ENCODE data around the gene DNAJA3.
A peak's percentile ranks its signal among the peaks of the same experiment; 100 is the strongest.

Gene DNAJA3

DNA sequence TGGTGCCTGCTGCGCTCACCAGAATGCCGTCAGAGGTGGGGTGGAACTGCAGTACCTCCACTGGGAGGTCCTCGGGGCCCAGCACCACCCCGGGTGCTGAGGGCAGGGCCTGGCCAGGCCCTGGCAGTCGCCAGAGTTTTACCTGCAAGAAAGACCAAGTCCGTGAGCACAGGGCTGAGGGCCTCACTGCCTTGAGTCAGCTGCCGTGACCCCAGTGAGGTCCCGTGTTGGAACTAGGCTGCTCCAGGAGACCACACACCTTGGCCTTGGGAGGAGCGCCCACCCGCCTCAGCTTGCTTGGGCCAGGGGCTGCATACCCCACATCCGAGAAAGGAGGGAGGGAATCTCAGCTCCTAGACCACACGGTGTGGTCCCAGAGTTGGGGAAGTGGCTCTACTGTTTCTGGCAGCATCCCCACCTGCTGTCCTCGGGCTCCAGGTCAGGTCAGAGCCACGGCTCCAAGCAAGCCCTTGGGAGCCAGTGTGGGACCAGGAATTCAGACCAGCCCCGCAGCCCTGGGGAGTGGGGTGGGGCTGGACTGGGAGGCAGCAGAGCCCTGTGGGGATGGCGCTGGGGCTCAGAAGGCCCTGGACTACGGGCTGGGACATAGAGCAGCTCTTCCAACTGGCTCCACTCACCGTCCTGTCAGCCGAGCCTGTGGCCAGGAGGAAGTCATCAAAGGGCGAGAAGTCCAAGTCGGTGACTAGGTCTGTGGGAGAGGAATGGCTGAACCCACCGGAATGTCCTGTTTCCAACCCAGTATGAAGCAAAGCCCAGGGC is 17.9 kb upstream of the DNAJA3 start:
- DNase-seq (ENCODE audit: low read depth in 2 of 2) = no peak

DNA sequence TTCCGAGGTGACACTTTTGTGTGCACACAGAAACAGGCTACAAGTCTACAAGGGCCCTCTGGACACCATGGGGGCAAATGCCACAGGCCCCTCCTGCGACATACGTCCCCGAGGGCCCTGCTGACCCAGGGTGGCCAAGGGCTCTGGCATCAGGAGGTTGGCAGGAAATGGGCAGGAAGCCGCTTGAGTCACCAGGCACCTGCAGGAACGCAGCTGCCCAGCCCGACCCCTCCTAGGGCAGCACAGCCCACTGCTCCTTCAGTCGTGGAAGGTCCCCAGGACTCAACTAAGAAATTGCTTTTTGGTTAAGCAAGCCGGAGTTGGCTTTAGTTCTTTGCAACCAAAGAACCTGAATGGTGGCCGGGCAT is 17.4 kb upstream of the DNAJA3 start:
- DNase-seq (ENCODE audit: low read depth in 2 of 2) = no peak

DNA sequence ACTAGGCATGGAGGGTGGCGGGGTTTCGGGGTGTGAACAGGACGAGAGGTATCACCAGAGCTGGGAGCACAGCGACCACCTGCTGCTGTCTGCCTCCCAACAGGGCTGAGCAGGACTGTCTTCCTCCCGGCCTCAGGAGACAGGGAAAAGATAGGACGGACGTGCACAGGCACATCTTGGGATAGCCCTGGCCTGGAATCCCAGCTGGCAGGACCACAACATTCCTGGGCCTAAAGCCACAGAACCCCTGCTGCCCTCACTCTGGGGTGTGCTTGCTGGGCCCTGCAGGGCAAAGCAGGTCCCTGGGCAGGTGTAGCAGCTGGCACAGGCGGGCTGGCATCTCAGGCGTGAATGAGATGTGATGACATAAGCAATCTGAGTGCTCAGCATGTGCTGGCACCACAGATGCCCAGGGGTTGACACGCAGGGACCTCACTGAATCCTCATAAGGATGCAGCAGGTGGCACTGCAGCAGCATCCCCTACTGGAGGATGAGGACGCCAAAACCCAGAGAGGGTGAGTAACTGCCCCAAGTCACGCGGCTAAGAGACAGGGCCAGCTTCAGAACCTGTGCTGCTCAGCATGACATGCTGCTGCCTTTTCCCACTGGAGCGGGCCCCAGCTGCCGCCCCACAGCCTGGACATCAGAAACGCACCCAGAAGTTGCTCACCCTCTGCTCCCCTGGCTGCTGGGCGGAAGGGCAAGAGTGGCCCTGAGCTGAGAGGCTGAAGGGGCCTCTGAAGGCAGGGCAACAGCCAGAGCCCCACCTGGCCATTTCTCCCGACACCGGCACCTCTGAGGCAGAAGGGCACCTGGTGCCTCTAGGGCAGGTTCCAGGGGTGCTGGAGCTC is 16.4 kb upstream of the DNAJA3 start:
- DNase-seq (ENCODE audit: low read depth in 2 of 2) = no peak

DNA sequence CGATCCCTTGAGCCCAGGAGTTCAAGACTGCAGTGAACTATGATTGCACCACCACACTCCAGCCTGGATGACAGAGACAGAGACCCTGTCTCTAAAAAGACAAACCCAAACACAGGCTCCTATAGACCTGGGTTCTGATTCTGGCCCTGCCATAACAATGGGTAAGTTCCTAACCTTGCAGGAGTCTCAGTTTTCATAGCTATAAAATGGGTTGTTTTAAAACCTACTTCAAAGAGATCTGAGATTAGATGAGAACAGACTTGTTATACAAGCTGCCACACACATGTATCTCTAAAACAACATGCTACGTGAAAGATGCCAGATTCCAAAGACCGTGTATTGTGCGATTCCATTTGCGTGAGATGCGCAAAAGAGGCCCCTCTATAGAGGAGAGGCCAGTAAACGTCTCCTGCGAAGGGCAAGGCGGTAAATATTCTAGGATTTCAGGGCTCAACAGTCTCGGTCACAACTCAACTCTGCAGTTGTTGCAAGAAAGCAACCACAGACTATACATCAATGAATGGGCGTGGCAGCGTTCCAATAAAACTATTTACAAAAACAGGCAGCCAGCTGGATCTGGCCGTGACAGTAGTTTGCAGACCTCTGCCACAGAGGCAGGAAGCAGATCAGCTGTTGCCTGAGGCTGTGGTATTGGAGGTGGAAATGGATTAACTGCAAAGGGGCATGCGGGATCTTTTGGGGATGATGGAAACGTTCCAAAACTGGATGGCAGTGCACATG is 15.2 kb upstream of the DNAJA3 start:
- no peak for DNase-seq (ENCODE audit: low read depth in 2 of 2)

DNA sequence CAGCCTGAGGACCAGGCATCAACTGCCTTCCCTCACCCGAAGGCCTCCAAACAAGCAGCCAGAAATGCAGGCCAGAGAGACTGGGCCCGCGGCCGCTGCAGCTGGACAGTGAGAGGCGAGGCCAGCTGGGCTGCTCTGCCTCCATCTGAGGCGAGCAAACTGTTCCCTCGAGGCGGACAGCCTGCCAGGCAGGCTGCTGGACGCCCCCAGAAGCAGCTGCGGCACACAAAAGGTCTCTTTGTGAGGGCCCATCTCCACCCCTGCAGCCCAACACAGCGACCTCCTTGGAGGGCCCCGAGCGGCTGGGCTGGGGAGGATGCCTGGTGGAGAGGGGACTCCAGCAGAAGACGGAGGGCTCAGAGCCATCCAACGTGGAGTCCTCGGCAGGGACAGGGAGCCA is 14.0 kb upstream of the DNAJA3 start:
- DNase-seq (ENCODE audit: low read depth in 2 of 2) = no peak

DNA sequence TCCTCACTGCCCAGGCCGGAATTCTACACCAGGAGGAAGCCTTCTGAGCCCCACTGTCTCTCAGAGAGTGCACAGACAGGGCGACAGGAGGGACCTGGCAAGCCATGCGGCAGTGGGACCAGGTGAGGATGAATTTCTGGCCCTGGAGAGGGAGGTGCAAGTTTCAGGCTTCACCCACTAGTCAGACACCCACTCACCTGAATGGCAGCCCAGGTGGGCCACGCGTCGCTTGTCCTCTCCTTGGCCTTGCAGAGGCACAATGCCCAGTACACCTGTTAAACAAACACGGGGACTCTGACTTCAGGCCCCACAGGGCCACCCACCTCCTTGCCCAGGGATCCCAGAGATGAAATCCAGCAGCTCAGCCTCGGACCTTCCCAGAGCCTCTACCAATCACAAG is 13.5 kb upstream of the DNAJA3 start:
- no peak for DNase-seq (ENCODE audit: low read depth in 2 of 2)

DNA sequence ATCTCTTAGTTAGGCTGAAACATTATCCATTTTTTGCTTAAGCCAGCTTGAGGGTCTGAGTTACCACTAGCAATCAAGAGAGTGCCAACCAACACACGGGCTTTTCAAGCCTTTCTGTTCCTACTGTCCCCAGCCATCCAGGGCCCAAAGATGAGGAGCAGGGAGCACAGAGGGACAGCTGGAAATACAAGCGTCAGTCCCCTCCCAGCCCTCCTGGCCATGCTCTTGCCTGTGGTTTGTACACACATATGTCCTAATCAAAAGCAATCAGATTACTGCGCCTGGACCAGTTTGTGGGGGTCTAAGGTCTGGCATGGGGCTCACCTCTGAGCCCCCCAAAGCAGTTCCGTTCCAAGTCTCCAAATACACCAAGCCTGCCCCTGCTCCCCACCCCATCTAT is 12.8 kb upstream of the DNAJA3 start:
- DNase-seq (ENCODE audit: low read depth in 2 of 2) = no peak

DNA sequence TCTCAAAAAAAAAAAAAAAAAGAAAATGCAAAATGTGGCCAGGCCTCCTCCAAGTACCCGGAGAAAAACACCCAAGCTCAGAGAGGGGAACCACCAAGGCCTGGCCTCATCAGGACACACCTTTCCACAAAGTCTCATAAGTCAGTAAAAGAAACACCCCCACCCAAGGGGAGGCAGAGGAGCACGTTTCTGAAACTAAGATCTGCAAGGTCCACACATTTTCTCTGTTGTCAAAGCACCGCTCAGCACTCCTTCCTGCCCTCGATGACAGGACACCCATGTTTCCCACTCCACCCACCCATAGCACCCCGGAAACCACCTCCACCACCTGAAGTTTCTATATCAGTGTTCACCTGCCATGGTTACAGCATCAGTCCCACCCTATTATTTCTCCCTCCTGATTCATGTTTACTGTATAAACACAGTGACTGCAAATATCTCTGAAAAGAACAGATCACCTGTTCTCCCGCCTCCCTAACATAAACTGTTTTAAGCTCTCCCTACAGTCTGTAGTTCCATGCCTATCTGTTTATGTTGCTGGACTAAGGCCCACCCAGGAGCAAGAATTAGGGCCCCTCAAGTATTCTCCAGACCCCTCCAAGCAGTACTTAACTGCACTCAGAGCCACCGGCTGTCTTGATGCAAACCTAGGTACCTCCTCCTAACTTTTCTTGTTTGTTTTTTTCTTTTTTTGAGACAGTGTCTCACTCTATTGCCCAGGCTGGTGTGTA is 11.3 kb upstream of the DNAJA3 start:
- DNase-seq (ENCODE audit: low read depth in 2 of 2) = peak; percentile 56 to 63

DNA sequence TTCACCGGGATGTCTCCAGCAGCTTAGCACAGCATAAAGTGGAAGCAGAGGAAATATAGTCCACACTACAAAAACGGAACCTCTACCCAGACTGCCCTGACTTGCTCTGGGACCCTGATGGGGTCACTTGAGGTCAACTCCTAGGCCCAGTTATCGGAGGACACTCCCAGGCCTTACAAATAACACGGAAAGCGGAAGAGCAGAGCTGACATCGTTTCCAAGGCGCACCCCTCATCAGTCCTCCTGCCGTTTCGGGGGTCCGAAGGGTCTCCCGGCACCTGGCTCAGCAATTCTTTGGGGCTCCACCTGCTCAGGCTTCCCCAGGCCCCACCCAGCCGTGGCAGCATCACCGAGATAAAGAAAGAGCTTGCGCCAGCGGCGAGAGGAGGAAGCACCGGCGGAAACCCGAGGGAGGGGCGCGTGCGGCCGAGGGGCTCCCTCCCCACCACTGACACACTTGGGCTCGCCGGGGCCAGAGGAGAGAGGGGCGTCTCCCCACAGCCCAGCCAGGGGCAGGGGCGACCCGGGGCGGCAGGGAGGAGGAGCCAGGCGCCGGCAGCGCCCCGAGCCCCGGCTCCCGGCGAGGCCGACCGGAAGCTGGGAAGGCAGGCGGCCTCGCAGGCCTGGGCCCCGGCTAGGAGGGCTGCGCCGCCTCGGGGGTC is 10.0 kb upstream of the DNAJA3 start:
- peak; percentile 39 to 43 for DNase-seq (ENCODE audit: low read depth in 2 of 2)

DNA sequence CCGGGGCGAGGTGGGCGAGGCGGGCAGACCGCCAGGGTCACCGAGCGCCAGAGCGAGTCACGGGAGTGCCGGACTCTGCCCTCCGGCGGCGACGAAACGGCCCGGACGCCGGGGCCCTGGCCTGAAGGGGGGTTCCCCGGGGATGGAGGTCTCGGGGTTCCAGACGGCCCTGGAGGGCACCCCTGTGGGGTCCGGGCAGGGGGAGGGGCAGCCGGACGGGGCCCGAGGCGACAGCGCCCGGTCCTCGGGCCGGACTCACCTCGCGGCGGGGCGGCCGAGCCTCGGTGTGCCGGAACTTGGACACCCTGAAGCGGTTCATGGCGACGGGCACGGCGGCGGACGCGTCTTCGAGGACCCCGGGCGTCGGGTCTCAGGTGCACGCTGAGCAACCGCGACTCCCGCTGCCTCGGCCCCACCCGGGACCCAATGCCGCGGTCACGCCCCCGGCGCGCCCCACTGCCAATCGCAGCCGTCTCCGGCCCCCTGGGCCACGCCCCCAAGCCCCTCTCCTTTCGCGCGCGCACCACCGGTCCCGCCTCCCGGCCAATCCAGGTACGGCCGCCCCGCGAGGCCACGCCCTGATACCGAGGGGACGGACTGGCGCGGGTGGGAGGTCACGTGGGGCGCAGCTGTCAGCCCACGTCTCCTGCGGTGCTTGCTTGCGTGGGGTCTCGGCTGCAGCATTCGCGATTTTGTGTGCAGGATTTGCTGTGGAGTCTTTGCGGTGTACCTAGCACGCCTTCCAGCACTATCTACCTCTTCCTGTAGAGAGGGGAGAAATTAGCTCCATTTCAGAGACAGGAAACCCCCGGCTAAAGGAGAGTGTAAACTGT is 9.3 kb upstream of the DNAJA3 start, which contains the start of gene CORO7:
CORO7 (minus strand) TSS at position 397 of the 833 bp plus-strand sequence; CDS start at position 319, 78 bp downstream.
- peak; percentile 98 to 99 for DNase-seq (ENCODE audit: low read depth in 2 of 2)

DNA sequence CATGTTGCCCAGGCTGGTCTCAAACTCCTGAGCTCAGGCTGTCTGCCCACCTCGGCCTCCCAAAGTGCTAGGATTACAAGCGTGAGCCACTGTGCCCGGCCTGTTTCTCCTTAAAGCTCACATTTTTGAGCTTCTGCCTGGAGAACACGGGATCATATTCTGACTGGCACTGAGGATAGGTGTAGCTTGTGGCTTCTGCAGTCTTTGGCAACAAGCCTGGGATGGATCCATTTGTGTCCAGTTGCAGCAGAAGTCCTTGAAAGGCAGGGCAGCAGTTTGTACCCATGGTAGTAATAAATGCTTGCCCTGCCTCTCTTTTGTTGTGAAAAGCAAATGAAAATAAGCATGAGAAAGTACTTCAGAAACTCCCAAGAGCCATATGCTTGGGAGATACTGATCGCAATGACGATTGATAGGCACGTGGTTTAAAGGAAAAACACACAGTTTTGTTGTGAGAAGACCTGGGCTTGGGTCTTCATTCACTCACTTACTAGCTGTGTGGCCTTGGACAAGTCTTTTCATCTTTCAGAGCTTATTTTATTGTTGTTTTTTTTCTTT is 6.2 kb upstream of the DNAJA3 start:
- no peak for DNase-seq (ENCODE audit: low read depth in 2 of 2)

DNA sequence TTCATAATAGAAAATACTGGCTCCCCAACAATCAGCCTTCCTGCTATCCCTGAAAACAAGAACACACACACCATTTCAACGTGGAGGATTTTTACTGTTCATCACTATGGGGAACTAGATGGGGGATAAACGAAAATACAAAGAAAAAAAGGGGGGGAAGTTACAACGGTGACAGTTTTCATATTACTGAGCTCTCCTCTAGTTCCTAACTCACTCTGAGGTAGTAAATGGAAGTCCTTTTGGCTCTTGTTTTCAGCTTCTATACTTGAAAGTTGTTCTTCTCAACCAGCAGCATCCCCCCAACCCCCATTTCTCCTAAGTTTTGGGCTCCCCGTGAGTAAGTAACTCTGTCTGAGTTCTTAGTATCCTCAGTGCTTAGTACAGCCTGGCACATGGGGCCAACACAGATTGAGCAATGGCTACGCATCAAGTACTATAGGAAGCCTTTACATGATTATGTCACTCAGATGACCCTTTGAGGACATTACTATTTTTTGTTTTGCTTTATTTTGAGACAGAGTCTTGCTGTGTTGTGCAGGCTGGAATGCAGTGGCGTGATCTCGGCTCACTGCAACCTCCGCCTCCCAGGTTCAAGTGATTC is 5.1 kb upstream of the DNAJA3 start:
- DNase-seq (ENCODE audit: low read depth in 2 of 2) = no peak

DNA sequence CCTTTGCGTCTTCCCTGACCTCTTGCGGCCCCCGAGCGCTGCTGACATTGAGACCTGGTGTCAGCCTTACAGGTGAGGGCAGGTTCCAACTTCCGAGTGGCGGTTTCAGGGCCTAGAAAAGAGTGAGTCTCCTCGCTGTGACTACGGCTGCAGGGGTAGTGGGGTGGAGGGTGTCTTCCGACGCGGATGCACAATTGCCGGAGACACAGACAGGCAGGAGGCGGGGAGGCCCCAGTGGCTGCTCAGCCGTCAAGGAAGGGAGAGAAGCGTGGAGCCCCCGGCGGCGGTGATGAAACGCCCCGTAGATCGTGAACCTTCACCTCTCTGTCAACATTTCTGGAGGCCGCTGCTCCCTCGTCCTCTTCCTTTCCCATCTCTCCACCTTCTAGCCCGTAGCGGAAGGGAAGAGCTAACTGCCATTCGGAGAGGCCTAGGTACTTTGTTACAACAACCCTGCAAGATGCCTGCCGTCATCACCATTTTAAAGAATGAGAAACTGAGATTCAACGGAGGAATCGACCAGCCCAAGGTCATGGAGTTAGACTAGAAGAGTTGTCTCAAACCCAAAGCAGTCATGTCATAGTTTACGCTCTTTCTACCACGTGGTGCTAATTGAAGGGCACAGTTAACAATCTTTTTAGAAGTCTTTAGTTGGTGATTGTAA is 485 bp downstream of the DNAJA3 start:
- peak; percentile 29 to 34 for DNase-seq (ENCODE audit: low read depth in 2 of 2)

DNA sequence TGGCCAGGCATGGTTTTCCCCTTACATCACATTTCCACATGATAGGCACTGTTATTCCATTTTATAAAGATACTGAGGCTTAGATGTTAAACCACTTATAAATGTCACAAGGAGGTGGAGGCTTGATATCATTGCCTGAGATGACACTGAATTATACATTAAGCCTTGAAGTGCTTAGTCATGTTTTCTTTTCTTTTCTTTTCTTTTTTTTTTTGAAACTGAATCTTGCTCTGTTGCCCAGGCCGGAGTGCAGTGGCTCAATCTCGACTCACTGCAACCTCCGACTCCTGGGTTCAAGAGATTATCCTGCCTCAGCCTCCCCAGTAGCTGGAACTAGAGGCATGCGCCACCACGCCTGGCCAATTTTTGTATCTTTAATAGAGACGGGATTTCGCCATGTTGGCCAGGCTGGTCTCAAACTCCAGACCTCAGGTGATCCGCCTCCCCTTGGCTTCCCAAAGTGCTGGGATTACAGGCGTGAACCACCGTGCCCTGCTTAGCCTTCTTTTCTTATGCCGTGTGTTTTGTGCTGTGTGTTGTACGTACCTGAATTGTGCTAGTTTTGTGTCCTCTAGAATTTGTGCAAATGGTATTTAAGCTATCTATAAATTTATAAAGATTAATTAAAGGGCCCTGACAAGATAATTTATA is 1.2 kb downstream of the DNAJA3 start:
- DNase-seq (ENCODE audit: low read depth in 2 of 2) = no peak

DNA sequence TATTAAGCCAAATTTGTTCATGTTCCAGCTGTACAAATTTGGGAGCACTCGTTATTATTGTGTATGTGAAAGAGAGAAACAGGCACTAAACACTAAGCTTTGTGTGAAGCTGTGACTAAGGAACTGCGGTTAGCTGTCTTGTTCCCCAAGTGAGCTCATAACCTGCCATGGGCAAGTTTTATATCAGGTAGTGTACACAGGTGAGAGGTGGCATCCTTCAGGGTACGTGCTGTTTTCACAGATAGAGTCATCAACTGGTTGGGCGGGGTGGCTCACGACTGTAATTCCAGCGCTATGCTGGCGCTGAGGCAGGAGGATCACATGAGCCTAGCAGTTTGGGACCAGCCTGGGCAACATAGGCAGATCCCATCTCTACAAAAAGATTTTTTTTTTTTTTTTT is 2.8 kb downstream of the DNAJA3 start:
- no peak for DNase-seq (ENCODE audit: low read depth in 2 of 2)

DNA sequence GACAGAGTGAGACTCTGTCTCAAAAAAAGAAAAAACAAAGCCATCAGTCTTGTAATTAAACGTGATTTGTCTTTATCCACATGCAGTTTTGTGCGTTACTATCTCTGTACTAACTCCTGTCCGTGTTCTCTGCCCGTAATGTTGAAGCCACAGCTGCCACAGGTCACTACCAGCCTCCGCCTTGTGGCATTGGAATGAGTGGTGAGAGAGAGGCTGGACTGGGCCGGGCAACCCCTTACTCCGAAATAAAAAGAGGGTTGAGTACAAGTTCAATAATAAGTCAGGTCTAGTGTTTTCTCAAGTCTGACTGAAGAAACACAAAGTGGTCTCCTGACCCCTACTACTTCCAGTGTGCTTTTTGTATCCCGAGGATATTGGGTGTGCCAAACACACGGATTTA is 5.4 kb downstream of the DNAJA3 start:
- DNase-seq (ENCODE audit: low read depth in 2 of 2) = no peak

DNA sequence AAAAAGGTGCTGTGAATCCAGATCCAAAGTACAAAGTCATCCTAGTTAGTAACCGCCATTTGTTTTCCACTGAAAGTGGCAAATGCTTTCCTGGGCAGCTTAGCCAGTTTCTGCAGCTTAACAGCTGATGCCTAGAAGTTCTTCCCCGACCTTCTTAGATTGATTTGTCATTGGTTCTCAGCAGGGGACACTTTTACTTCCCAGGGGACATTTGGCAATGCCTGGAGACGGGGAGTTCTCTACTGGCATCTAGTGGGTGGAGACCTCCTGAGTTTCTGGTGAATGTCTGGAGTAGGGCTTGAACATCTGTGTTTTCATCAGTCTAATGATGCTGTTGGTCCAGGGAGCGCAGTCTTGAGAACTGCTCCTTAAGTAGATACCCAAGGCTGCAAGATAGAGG is 7.6 kb downstream of the DNAJA3 start:
- no peak for DNase-seq (ENCODE audit: low read depth in 2 of 2)
